T47D (cell line): ENCODE results near the gene CD274.

Experiments used
- DNase-seq, 2 experiments: peaks; one replicate each; pipeline versions ENCODE4 v3.0.0 to v3.0.0-alpha.2; 2011 to 2012; ENCODE audit warnings: low read depth in 1 of 2, low spot score in 1 of 2
- JUND ChIP-seq: IDR thresholded peaks from 2 replicates; pipeline ENCODE4 v1.6.1; 2012; ENCODE audit warnings: low read depth
- in situ Hi-C: cut with HindIII; loops from 2 replicates; pipeline ENCODE4 v1.10.0; 2016; ENCODE audit warnings: low sequenced_read_pairs, low pct_unique_long_range_greater_than_20kb

Gene CD274

DNA sequence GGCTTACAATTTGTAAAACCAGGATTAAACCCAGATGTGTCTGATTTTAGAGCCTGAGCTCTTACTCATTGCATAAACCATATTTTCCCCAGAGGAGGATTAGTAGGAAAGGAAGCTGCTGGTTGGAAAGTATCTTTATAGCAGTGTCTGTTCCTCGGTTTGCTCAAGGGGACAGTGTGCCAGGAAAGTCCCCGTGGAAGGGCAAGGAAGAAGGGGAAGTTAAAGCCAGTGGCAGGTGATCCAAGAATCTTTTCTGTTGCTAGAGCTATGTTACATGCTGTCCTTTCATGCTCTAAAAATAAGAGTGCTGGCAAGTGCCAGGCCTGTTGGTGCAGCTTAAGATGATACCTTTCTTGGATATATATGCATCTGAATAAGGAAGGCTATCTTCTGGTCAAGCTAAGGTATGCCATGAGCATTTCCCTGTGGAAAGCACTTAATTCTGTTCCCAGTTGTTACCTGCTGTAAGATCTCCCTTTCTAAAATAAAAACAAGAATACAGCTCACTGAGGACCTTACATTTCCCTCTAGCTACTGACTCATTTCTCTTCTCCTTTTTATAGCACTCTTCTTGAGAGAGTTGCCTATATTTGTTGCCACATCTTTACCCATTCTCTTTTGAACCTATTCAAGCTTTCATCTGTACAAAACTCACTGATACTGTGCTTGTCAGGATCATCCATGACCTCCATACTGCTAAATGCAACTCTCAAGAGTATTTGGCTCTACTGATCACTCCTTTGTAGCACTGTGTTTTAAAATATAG, 68.0 kb downstream of the CD274 start:
- TF ChIP-seq JUND, result no peak
- in situ Hi-C loops, result no loop called here
- DNase-seq, result no peak

DNA sequence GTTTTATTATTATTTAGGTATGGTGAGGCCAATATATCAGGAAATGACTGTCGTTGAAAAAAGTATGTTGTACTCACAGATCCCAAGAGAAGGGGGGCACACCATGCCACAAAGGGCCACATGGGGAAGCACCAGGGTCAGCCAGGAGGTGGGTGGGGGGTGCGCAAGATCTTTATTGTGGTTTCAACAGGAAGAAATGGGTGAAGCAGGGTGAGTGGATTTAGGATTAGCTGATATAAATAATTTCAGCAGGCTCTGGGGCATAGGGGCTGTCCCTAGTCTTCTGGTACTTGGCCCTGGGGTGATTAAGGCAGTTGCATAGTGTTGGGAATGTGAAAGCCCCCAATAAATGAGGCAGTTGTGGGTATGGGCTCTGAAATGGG, 68.6 kb downstream of the CD274 start:
- in situ Hi-C loops, result no loop called here
- no peak for TF ChIP-seq JUND
- no peak for DNase-seq
